ENCODE results near the gene ST8SIA2.
"Not testable (repeated sequence)": the region's sequence is repeated elsewhere in the genome, so short reads cannot be mapped to it uniquely, and the experiment has no call there.

The ST8SIA2 gene

GRCh38 chr15:92444631-92445030 is 51.0 kb downstream of the ST8SIA2 start:
- no peak for DNase-seq

GRCh38 chr15:92448370-92448769 is 54.7 kb downstream of the ST8SIA2 start:
- no peak for DNase-seq

- no peak for DNase-seq
Observed at GRCh38 chr15:92449476-92449875, 55.8 kb downstream of the ST8SIA2 start.

GRCh38 chr15:92451225-92451825 is 57.6 kb downstream of the ST8SIA2 start:
- no peak for DNase-seq

GRCh38 chr15:92452143-92452542 is 58.5 kb downstream of the ST8SIA2 start:
- no peak for DNase-seq

GRCh38 chr15:92453607-92454006 is 59.9 kb downstream of the ST8SIA2 start:
- DNase-seq, result no peak

GRCh38 chr15:92454555-92455105 is 60.9 kb downstream of the ST8SIA2 start:
- no peak for DNase-seq

- no peak for DNase-seq
Observed at GRCh38 chr15:92455271-92455670, 61.6 kb downstream of the ST8SIA2 start.

- DNase-seq, result no peak
Observed at GRCh38 chr15:92457471-92458041, 63.9 kb downstream of the ST8SIA2 start.

GRCh38 chr15:92460023-92460422 is 66.3 kb downstream of the ST8SIA2 start:
- no peak for DNase-seq

- DNase-seq, result no peak
Observed at GRCh38 chr15:92462424-92463125, 68.9 kb downstream of the ST8SIA2 start.

GRCh38 chr15:92463352-92463751 is 69.7 kb downstream of the ST8SIA2 start:
- DNase-seq, result no peak

- no peak for DNase-seq
Observed at GRCh38 chr15:92463826-92464225, 70.1 kb downstream of the ST8SIA2 start.

- no peak for DNase-seq
Observed at GRCh38 chr15:92466834-92467233, 73.2 kb downstream of the ST8SIA2 start.

- DNase-seq, result no peak
Observed at GRCh38 chr15:92467245-92467644, 73.6 kb downstream of the ST8SIA2 start.

GRCh38 chr15:92468991-92469390 is 75.3 kb downstream of the ST8SIA2 start:
- no peak for DNase-seq

- DNase-seq, result no peak
Observed at GRCh38 chr15:92471288-92471687, 77.6 kb downstream of the ST8SIA2 start.

GRCh38 chr15:92473756-92474155 is 80.1 kb downstream of the ST8SIA2 start:
- no peak for DNase-seq

- DNase-seq, result not testable (repeated sequence)
Observed at GRCh38 chr15:92479730-92480129, 86.0 kb downstream of the ST8SIA2 start.

- no peak for DNase-seq
Observed at GRCh38 chr15:92480361-92480760, 86.7 kb downstream of the ST8SIA2 start.

GRCh38 chr15:92485441-92485840 is 91.8 kb downstream of the ST8SIA2 start:
- no peak for DNase-seq

GRCh38 chr15:92492551-92493115 is 99.0 kb downstream of the ST8SIA2 start:
- DNase-seq, result no peak

- no peak for DNase-seq
Observed at GRCh38 chr15:92494806-92495336, 101.2 kb downstream of the ST8SIA2 start.

GRCh38 chr15:92495446-92495845 is 101.8 kb downstream of the ST8SIA2 start:
- no peak for DNase-seq

All from DMS153 (cell line).